Smooth muscle cell (in vitro differentiated cells): ENCODE results near the gene EFHD1. TPM values are rescaled to one million over a fixed set of nuclear protein-coding genes. Genes with fewer than 3 reads are reported as not detected.

Experiments used
- DNase-seq: peaks from one replicate; lab custom pipeline; 2025; ENCODE audit not compliant: unreplicated experiment; lab: John Stamatoyannopoulos, UW
- H2AFZ ChIP-seq: fragments of 200-600 bp; sonication (generic); 2 replicates; pipeline ENCODE4 v1.6.0; 2016; ENCODE audit warnings: antibody characterized with exemption, low read depth, mild to moderate bottlenecking
- H3F3A ChIP-seq: fragments of 200-600 bp; sonication (generic); 2 replicates; pipeline ENCODE4 v1.6.0; 2017; ENCODE audit warnings: antibody characterized with exemption, low read depth
- H3K27ac ChIP-seq: fragments of 200-600 bp; sonication (generic); 2 replicates; pipeline ENCODE4 v1.5.1; 2016; ENCODE audit warnings: low read depth, mild to moderate bottlenecking
- H3K27me3 ChIP-seq: fragments of 200-600 bp; sonication (generic); 2 replicates; pipeline ENCODE4 v1.6.1; 2016; ENCODE audit warnings: low read depth, mild to moderate bottlenecking
- H3K36me3 ChIP-seq: fragments of 200-600 bp; sonication (generic); 2 replicates; pipeline ENCODE4 v1.5.1; 2016; ENCODE audit warnings: low read depth
- H3K4me1 ChIP-seq: fragments of 200-600 bp; sonication (generic); 2 replicates; pipeline ENCODE4 v1.5.1; 2016; ENCODE audit warnings: low read depth
- H3K4me2 ChIP-seq: fragments of 200-600 bp; sonication (generic); 2 replicates; pipeline ENCODE4 v1.6.0; 2016; ENCODE audit warnings: mild to moderate bottlenecking
- H3K4me3 ChIP-seq: fragments of 200-600 bp; sonication (generic); 2 replicates; pipeline ENCODE4 v1.5.1; 2016; ENCODE audit warnings: mild to moderate bottlenecking
- H3K79me2 ChIP-seq: fragments of 200-600 bp; sonication (generic); 2 replicates; pipeline ENCODE4 v1.6.0; 2016; ENCODE audit warnings: low read depth, mild to moderate bottlenecking
- H3K9ac ChIP-seq: fragments of 200-600 bp; sonication (generic); 2 replicates; pipeline ENCODE4 v1.6.0; 2016; ENCODE audit warnings: low read depth
- H3K9me3 ChIP-seq: fragments of 200-600 bp; sonication (generic); replicated peaks from 2 replicates; pipeline ENCODE4 v1.5.1; 2016; ENCODE audit warnings: low read depth
- H4K20me1 ChIP-seq: fragments of 200-600 bp; sonication (generic); 2 replicates; pipeline ENCODE4 v1.6.0; 2016; ENCODE audit warnings: low read depth
- CTCF ChIP-seq: fragments of 200-600 bp; sonication (generic); IDR thresholded peaks from 2 replicates; pipeline ENCODE4 v1.5.1; 2017; ENCODE audit warnings: borderline replicate concordance, mild to moderate bottlenecking, antibody characterized with exemption; ENCODE audit not compliant: insufficient read depth, poor library complexity, severe bottlenecking
- WGBS: methylation state at CpG from one replicate; pipeline ENCODE4 v1.1.7; 2016; ENCODE audit warnings: low lambda C conversion rate; 5-methylcytosine and 5-hydroxymethylcytosine counted together
- polyA plus RNA-seq: library from polyadenylated mRNA; unstranded; fragments of >200 nt; fragmentation: Nextera tagmentation; extraction: Ambion mirVana; gene quantifications from 2 replicates; pipeline ENCODE4 v1.2.1, GENCODE V29; 2016
- total RNA-seq: library from RNA; depleted of rRNA; stranded (reverse); fragments of >200 nt; gene quantifications from 2 replicates; pipeline ENCODE4 v1.2.3, GENCODE V29; 2014

The EFHD1 gene
- total and polyA plus RNA-seq, 2 experiments from 2014 or later = 6.4 to 19.2 TPM

GRCh38 chr2:232649033-232649432 lies 15.6 kb downstream of the EFHD1 start:
- 96% methylated on average over 11 of the region's 11 CpGs for WGBS
- no peaks in the 10 kb centered on the region for H3K27me3 ChIP-seq
- no peaks in the 10 kb centered on the region for H3K36me3 ChIP-seq
- no peak for TF ChIP-seq CTCF
- no peak overlapping the region for H3K4me2 ChIP-seq
- H3K9me3 ChIP-seq = no peaks in the 10 kb centered on the region
- H3K9ac ChIP-seq = no peak overlapping the region
- H3K27ac ChIP-seq = no peak overlapping the region
- no peak overlapping the region for H3K4me3 ChIP-seq
- H2AFZ ChIP-seq = no peak overlapping the region
- DNase-seq = no peak
- no peaks in the 10 kb centered on the region for H3F3A ChIP-seq
- H3K79me2 ChIP-seq = no peaks in the 10 kb centered on the region
- H3K4me1 ChIP-seq = peaks cover 4% of the 10 kb centered on the region
- peaks cover 3% of the 10 kb centered on the region for H4K20me1 ChIP-seq

DNA sequence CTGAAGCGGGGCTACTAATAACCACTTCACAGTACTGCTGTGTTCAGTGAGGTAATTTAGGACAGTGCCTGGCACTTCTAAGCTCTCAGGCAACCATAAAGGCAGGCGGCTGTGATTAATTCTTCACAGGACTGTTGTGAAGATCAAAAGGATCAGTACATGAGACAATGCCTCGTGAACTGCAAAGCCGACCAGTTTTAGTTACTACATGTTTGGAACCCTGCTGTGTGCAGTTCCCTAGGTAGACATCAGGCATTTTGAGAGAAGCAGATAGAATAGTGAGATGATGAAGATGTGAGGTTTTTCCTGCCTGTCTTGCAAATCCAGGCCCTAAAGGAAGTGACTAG lies 19.1 kb downstream of the EFHD1 start:
- no peak for DNase-seq
- TF ChIP-seq CTCF = no peak
- no peak overlapping the region for H3K4me3 ChIP-seq
- H3K79me2 ChIP-seq = no peaks in the 10 kb centered on the region
- H3F3A ChIP-seq = no peaks in the 10 kb centered on the region
- H3K4me2 ChIP-seq = no peak overlapping the region
- H2AFZ ChIP-seq = no peak overlapping the region
- no peaks in the 10 kb centered on the region for H3K27me3 ChIP-seq
- peaks cover 4% of the 10 kb centered on the region for H3K4me1 ChIP-seq
- no peak overlapping the region for H3K9ac ChIP-seq
- H3K9me3 ChIP-seq = no peaks in the 10 kb centered on the region
- no peaks in the 10 kb centered on the region for H3K36me3 ChIP-seq
- no peaks in the 10 kb centered on the region for H4K20me1 ChIP-seq
- H3K27ac ChIP-seq = no peak overlapping the region
- WGBS = 40% methylated on average over 4 of the region's 4 CpGs

DNA sequence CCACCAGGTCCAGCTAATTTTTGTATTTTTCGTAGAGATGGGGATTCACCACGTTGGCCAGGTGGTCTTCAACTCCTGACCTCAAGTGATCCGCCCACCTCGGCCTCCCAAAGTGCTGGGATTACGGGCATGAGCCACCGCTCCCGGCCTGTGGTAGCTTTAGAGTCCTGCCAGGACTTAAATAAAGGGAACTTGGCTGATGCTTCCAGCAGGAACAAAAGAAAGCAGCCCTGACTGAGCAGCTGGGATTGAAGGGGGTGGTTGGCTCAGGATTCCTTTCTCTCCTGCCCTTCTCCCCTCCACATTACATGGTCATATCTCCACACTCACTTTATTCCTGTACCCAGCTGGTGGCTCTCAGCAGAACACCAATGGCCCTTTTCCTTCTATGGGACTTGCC lies 20.0 kb downstream of the EFHD1 start:
- Histone ChIP-seq H3K4me3 (no peak overlapping the region), H3K79me2 (no peaks in the 10 kb centered on the region), H3K4me2 (no peak overlapping the region), H3K9me3 (no peaks in the 10 kb centered on the region), H3K4me1 (peaks cover 4% of the 10 kb centered on the region), H3K9ac (no peak overlapping the region), H3K27ac (no peak overlapping the region), H4K20me1 (no peaks in the 10 kb centered on the region), H3K36me3 (no peaks in the 10 kb centered on the region), H3F3A (no peaks in the 10 kb centered on the region), H2AFZ (no peak overlapping the region), H3K27me3 (no peaks in the 10 kb centered on the region)
- no peak for DNase-seq
- WGBS = 94% methylated on average over 7 of the region's 7 CpGs
- TF ChIP-seq CTCF = no peak

GRCh38 chr2:232655392-232655791 lies 22.0 kb downstream of the EFHD1 start:
- Histone ChIP-seq H3K9me3 (no peaks in the 10 kb centered on the region), H2AFZ (no peak overlapping the region), H3K9ac (no peak overlapping the region), H3F3A (no peaks in the 10 kb centered on the region), H3K79me2 (no peaks in the 10 kb centered on the region), H3K36me3 (no peaks in the 10 kb centered on the region), H3K4me2 (no peak overlapping the region), H3K4me1 (peaks cover 4% of the 10 kb centered on the region), H3K4me3 (no peak overlapping the region), H4K20me1 (no peaks in the 10 kb centered on the region), H3K27ac (no peak overlapping the region), H3K27me3 (no peaks in the 10 kb centered on the region)
- WGBS = 80% methylated on average over 6 of the region's 6 CpGs
- TF ChIP-seq CTCF = no peak
- DNase-seq = no peak
